ENCODE data around the gene ACTR6. TPM values are rescaled to one million over a fixed set of nuclear protein-coding genes. Genes with fewer than 3 reads are reported as not detected.

The ACTR6 gene
- total and polyA plus RNA-seq, 2 donors (not counting 3 experiments of a cell fraction or from before 2014, with no cell fraction given) = 7.5 to 23.2 TPM

- Histone ChIP-seq H3K4me3 (replicated peaks in 1 of 3; ENCODE audit: insufficient read depth in 1 of 3, low read depth in 1 of 3, low read length in 3 of 3) (no peak overlapping the region), H3K4me2 (ENCODE audit: insufficient read depth, low read length) (no peak overlapping the region), H4K20me1 (replicated peaks; ENCODE audit: control insufficient read depth, extremely low read depth, insufficient read depth, low read length) (no peaks in the 10 kb centered on the region), H3K27ac (ENCODE audit: insufficient read depth, low read depth, low read length) (no peak overlapping the region), H3K36me3 (ENCODE audit: control insufficient read depth in 2 of 2, extremely low read depth in 1 of 2, insufficient read depth in 2 of 2, low read length in 2 of 2) (no peaks in the 10 kb centered on the region), H3K9me1 (replicated peaks; ENCODE audit: control insufficient read depth, extremely low read depth, insufficient read depth, low read length) (no peaks in the 10 kb centered on the region), H3K9me3 (replicated peaks; ENCODE audit: control insufficient read depth, insufficient read depth, low read length) (no peaks in the 10 kb centered on the region), H3K27me3 (ENCODE audit: control insufficient read depth in 2 of 2, insufficient read depth in 2 of 2, low read length in 2 of 2) (peaks cover 0 to 2% of the 10 kb centered on the region in 2 experiments), H3K4me1 (ENCODE audit: control insufficient read depth, extremely low read depth, insufficient read depth, low read length) (no peaks in the 10 kb centered on the region), H3K79me2 (ENCODE audit: control insufficient read depth, insufficient read depth, low read length) (no peaks in the 10 kb centered on the region), H3K9ac (replicated peaks; ENCODE audit: extremely low read depth, insufficient read depth, low read length) (no peak overlapping the region), H2AFZ (ENCODE audit: low read depth, low read length) (no peak overlapping the region)
- intact Hi-C loops (cut with micrococcal nuclease) = loop anchor here (10.0 kb wide), 1 partner anchor 246 kb away; no protein-coding TSS in a partner anchor
- BruUV-seq (replicated peaks) = no TSS peak
- CTCF ChIA-PET = interaction anchor here (0.6 kb wide), 1 partner anchor 10 kb away, joined by 3 read pairs; no protein-coding TSS in a partner anchor
- FAIRE-seq (no peak), DNase-seq (ENCODE audit: low read depth, low spot score) (no peak)
- TF ChIP-seq GATA2 (IDR thresholded peaks at IDR 0.05; ENCODE audit: insufficient read depth, insufficient read length, low read depth, low read length) = no peak
- no peak for TF ChIP-seq POLR2AphosphoS5 (IDR thresholded peaks at IDR 0.05; ENCODE audit: insufficient read depth, low read depth, low read length)
- TF ChIP-seq JUN (IDR thresholded peaks at IDR 0.05; ENCODE audit: borderline replicate concordance, insufficient read depth, insufficient read length, low read depth) = no peak
- TF ChIP-seq EZH2 (IDR thresholded peaks at IDR 0.05; ENCODE audit: borderline replicate concordance, low read depth, low read length, severe bottlenecking) = no peak
- TF ChIP-seq POLR2A (IDR thresholded peaks at IDR 0.05; ENCODE audit: low read depth, low read length) = no peak
- no peak for TF ChIP-seq MAX (IDR thresholded peaks at IDR 0.05; ENCODE audit: insufficient read depth, insufficient read length)
- TF ChIP-seq FOS (IDR thresholded peaks at IDR 0.05; ENCODE audit: borderline replicate concordance, insufficient read depth, low read length) = no peak
- TF ChIP-seq CTCF (IDR thresholded peaks at IDR 0.05; ENCODE audit: extremely low read depth in 1 of 2, insufficient read depth in 1 of 2, low read depth in 1 of 2, low read length in 2 of 2) = no peak
- no peak for TF ChIP-seq MYC (IDR thresholded peaks at IDR 0.05; ENCODE audit: low read depth, low read length)
- POLR2A ChIA-PET = no interaction called here
- dilution Hi-C loops (cut with MboI; ENCODE audit: extremely low pct_ligation_motif_present, low sequenced_read_pairs) = no loop called here
Observed at GRCh38 chr12:100158535-100158934, 42.1 kb upstream of the ACTR6 start.

Measured in endothelial cell of umbilical vein (primary cell).